ENCODE measurements around the gene ZNF570. TPM values are rescaled to one million over a fixed set of nuclear protein-coding genes. Genes with fewer than 3 reads are reported as not detected.

The ZNF570 gene
- total and polyA plus RNA-seq, 2 of the 13 experiments (the other 11 are each of a cell fraction or from before 2014, with no cell fraction given) = 1.0 to 4.4 TPM

GRCh38 chr19:37466798-37467607, 2.2 kb upstream of the ZNF570 start, which contains the start of gene ZNF569 (continued):
- no peak for TF ChIP-seq ATRX (CRISPR knock-in tag; IDR thresholded peaks at IDR 0.05; ENCODE audit: borderline replicate concordance)
- no peak for TF ChIP-seq YY1 (IDR thresholded peaks at IDR 0.05; ENCODE audit: insufficient read depth, insufficient replicate concordance, low read depth, low read length)
- TF ChIP-seq THYN1 (CRISPR knock-in tag; IDR thresholded peaks at IDR 0.05; ENCODE audit: borderline replicate concordance, low read depth) = no peak
- peak; percentile 72 for TF ChIP-seq SALL1 (CRISPR knock-in tag; IDR thresholded peaks at IDR 0.05)
- TF ChIP-seq ZNF563 (CRISPR knock-in tag; IDR thresholded peaks at IDR 0.05) = peak; percentile 60; the same call in 1 of the 2 replicates
- no peak; the same call in 1 of the 2 replicates for TF ChIP-seq SIN3A (IDR thresholded peaks at IDR 0.05; ENCODE audit: borderline replicate concordance, low read depth, low read length)
- TF ChIP-seq FOXK2 (IDR thresholded peaks at IDR 0.05) = no peak
- TF ChIP-seq KLF6 (CRISPR knock-in tag; IDR thresholded peaks at IDR 0.05) = peak; percentile 48; the same call in 1 of the 2 replicates
- no peak for TF ChIP-seq NFE2L2 (IDR thresholded peaks at IDR 0.05; ENCODE audit: low read length)
- TF ChIP-seq, protein P1, sequence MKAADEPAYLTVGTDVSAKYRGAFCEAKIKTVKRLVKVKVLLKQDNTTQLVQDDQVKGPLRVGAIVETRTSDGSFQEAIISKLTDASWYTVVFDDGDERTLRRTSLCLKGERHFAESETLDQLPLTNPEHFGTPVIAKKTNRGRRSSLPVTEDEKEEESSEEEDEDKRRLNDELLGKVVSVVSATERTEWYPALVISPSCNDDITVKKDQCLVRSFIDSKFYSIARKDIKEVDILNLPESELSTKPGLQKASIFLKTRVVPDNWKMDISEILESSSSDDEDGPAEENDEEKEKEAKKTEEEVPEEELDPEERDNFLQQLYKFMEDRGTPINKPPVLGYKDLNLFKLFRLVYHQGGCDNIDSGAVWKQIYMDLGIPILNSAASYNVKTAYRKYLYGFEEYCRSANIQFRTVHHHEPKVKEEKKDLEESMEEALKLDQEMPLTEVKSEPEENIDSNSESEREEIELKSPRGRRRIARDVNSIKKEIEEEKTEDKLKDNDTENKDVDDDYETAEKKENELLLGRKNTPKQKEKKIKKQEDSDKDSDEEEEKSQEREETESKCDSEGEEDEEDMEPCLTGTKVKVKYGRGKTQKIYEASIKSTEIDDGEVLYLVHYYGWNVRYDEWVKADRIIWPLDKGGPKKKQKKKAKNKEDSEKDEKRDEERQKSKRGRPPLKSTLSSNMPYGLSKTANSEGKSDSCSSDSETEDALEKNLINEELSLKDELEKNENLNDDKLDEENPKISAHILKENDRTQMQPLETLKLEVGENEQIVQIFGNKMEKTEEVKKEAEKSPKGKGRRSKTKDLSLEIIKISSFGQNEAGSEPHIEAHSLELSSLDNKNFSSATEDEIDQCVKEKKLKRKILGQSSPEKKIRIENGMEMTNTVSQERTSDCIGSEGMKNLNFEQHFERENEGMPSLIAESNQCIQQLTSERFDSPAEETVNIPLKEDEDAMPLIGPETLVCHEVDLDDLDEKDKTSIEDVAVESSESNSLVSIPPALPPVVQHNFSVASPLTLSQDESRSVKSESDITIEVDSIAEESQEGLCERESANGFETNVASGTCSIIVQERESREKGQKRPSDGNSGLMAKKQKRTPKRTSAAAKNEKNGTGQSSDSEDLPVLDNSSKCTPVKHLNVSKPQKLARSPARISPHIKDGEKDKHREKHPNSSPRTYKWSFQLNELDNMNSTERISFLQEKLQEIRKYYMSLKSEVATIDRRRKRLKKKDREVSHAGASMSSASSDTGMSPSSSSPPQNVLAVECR (CRISPR knock-in tag; IDR thresholded peaks at IDR 0.05; ENCODE audit: borderline replicate concordance) = peak; percentile 97
- TF ChIP-seq ZKSCAN8 (CRISPR knock-in tag; IDR thresholded peaks at IDR 0.05; ENCODE audit: borderline replicate concordance) = no peak
- no peak for TF ChIP-seq NFRKB (IDR thresholded peaks at IDR 0.05)
- TF ChIP-seq ZNF83 (CRISPR knock-in tag; IDR thresholded peaks at IDR 0.05; ENCODE audit: borderline replicate concordance) = no peak
- TF ChIP-seq NFE2L1 (CRISPR knock-in tag; IDR thresholded peaks at IDR 0.05; ENCODE audit: borderline replicate concordance) = no peak
- TF ChIP-seq, protein P2, sequence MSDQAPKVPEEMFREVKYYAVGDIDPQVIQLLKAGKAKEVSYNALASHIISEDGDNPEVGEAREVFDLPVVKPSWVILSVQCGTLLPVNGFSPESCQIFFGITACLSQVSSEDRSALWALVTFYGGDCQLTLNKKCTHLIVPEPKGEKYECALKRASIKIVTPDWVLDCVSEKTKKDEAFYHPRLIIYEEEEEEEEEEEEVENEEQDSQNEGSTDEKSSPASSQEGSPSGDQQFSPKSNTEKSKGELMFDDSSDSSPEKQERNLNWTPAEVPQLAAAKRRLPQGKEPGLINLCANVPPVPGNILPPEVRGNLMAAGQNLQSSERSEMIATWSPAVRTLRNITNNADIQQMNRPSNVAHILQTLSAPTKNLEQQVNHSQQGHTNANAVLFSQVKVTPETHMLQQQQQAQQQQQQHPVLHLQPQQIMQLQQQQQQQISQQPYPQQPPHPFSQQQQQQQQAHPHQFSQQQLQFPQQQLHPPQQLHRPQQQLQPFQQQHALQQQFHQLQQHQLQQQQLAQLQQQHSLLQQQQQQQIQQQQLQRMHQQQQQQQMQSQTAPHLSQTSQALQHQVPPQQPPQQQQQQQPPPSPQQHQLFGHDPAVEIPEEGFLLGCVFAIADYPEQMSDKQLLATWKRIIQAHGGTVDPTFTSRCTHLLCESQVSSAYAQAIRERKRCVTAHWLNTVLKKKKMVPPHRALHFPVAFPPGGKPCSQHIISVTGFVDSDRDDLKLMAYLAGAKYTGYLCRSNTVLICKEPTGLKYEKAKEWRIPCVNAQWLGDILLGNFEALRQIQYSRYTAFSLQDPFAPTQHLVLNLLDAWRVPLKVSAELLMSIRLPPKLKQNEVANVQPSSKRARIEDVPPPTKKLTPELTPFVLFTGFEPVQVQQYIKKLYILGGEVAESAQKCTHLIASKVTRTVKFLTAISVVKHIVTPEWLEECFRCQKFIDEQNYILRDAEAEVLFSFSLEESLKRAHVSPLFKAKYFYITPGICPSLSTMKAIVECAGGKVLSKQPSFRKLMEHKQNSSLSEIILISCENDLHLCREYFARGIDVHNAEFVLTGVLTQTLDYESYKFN (CRISPR knock-in tag; conservative IDR thresholded peaks at IDR 0.05) = no peak
- TF ChIP-seq, protein P3, sequence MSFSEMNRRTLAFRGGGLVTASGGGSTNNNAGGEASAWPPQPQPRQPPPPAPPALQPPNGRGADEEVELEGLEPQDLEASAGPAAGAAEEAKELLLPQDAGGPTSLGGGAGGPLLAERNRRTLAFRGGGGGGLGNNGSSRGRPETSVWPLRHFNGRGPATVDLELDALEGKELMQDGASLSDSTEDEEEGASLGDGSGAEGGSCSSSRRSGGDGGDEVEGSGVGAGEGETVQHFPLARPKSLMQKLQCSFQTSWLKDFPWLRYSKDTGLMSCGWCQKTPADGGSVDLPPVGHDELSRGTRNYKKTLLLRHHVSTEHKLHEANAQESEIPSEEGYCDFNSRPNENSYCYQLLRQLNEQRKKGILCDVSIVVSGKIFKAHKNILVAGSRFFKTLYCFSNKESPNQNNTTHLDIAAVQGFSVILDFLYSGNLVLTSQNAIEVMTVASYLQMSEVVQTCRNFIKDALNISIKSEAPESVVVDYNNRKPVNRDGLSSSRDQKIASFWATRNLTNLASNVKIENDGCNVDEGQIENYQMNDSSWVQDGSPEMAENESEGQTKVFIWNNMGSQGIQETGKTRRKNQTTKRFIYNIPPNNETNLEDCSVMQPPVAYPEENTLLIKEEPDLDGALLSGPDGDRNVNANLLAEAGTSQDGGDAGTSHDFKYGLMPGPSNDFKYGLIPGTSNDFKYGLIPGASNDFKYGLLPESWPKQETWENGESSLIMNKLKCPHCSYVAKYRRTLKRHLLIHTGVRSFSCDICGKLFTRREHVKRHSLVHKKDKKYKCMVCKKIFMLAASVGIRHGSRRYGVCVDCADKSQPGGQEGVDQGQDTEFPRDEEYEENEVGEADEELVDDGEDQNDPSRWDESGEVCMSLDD (CRISPR knock-in tag; IDR thresholded peaks at IDR 0.05; ENCODE audit: borderline replicate concordance) = no peak
- TF ChIP-seq FIP1L1 (IDR thresholded peaks at IDR 0.05; ENCODE audit: borderline replicate concordance, insufficient read depth, low read depth, low read length) = no peak
- TF ChIP-seq CEBPG (CRISPR knock-in tag; IDR thresholded peaks at IDR 0.05) = 0 out of 2 replicates have a peak, but pooled peaks have one; percentile 49
